GM12878 (cell line): ENCODE results near the gene PP2D1. TPM values are rescaled to one million over a fixed set of nuclear protein-coding genes. Genes with fewer than 3 reads are reported as not detected.

Source experiments
- ATAC-seq: fragments of 200-7000 bp; cut with Tn5 transposase; 3 replicates; pipeline ENCODE4 v1.9.1; 2020; ENCODE audit warnings: mild to moderate bottlenecking, moderate library complexity
- BruUV-seq: library from RNA; stranded (reverse); fragments of 400-500 nt; replicated peaks from 2 replicates; lab custom pipeline; 2021; lab: Mats Ljungman, UMichigan
- CTCF ChIA-PET: fragments of 300-600 bp; sonication (Branson Sonifier 250); formaldehyde crosslinking; extraction: SDS; loops from one replicate; lab custom pipeline; 2021; ENCODE audit warnings: inconsistent platforms; lab: Yijun Ruan, JAX
- POLR2A ChIA-PET: fragments of 350-600 bp; formaldehyde crosslinking; extraction: SDS; loops from one replicate; lab custom pipeline; 2021; ENCODE audit warnings: inconsistent platforms; lab: Charles Lee
- RAD21 ChIA-PET: fragments of 300-600 bp; sonication (Branson Sonifier 250); formaldehyde crosslinking; loops from one replicate; lab custom pipeline; 2023; ENCODE audit warnings: antibody characterized with exemption; ENCODE audit not compliant: unreplicated experiment; lab: Charles Lee
- SMC1A ChIA-PET: fragments of 300-600 bp; sonication (Branson Sonifier 250); formaldehyde crosslinking; loops from one replicate; lab custom pipeline; 2023; ENCODE audit not compliant: unreplicated experiment, uncharacterized antibody; lab: Charles Lee
- DNase-seq: peaks from one replicate; pipeline ENCODE4 v3.0.0-alpha.2; 2011; ENCODE audit warnings: low read depth, low spot score
- FAIRE-seq: peaks from 3 replicates; lab custom pipeline; 2011; peaks lifted over from hg19 to GRCh38; lab: Jason Lieb, UNC
- H2AFZ ChIP-seq: 2 replicates; pipeline ENCODE4 v1.6.0; 2011; ENCODE audit warnings: low read depth, low read length, control low read depth; ENCODE audit not compliant: control insufficient read depth
- H3K27ac ChIP-seq: 2 replicates; pipeline ENCODE4 v1.5.1; 2011; ENCODE audit warnings: control low read depth; ENCODE audit not compliant: control insufficient read depth, insufficient read depth
- H3K27me3 ChIP-seq, 2 experiments: replicated peaks in 1 of 2; 2 replicates each; pipeline versions ENCODE4 v1.6.0 to v1.6.1; 2011; ENCODE audit warnings: low read length in 1 of 2; ENCODE audit not compliant: control insufficient read depth in 2 of 2, insufficient read depth in 2 of 2
- H3K36me3 ChIP-seq, 2 experiments: 2 replicates each; pipeline ENCODE4 v1.5.1; 2011; ENCODE audit warnings: low read length in 1 of 2; ENCODE audit not compliant: control insufficient read depth in 2 of 2, insufficient read depth in 2 of 2
- H3K4me1 ChIP-seq: 2 replicates; pipeline ENCODE4 v1.6.1; 2011; ENCODE audit warnings: mild to moderate bottlenecking, low read length, moderate library complexity, mixed read lengths; ENCODE audit not compliant: control insufficient read depth, insufficient read depth
- H3K4me2 ChIP-seq: 2 replicates; pipeline ENCODE4 v1.6.0; 2011; ENCODE audit warnings: control low read depth; ENCODE audit not compliant: control insufficient read depth, insufficient read depth
- H3K4me3 ChIP-seq: fragments of 200-600 bp; sonication (generic); 2 replicates; pipeline ENCODE4 v1.5.1; 2016
- H3K79me2 ChIP-seq: 2 replicates; pipeline ENCODE4 v1.6.0; 2011; ENCODE audit warnings: low read length; ENCODE audit not compliant: control insufficient read depth, insufficient read depth
- H3K9ac ChIP-seq: 2 replicates; pipeline ENCODE4 v1.8.0; 2011; ENCODE audit warnings: low read length, control low read depth, mixed read lengths; ENCODE audit not compliant: control insufficient read depth, insufficient read depth
- H3K9me3 ChIP-seq: replicated peaks from 3 replicates; pipeline ENCODE4 v1.5.1; 2011; ENCODE audit warnings: mild to moderate bottlenecking, low read length; ENCODE audit not compliant: control insufficient read depth, insufficient read depth
- H4K20me1 ChIP-seq: 2 replicates; pipeline ENCODE4 v1.6.0; 2011; ENCODE audit not compliant: control insufficient read depth, insufficient read depth
- CEBPB ChIP-seq, 2 experiments: fragments of 150-350 bp in 1 of 2; IDR thresholded peaks; 2 replicates each; pipeline ENCODE4 v1.6.1; 2012 to 2014; ENCODE audit warnings: low read depth in 2 of 2, low read length in 2 of 2, borderline replicate concordance in 1 of 2, inconsistent platforms in 1 of 2
- E2F4 ChIP-seq: IDR thresholded peaks from 2 replicates; pipeline ENCODE4 v1.6.1; 2012; ENCODE audit warnings: low read depth, low read length, improper control_type of control experiment
- EED ChIP-seq: sonication (generic); IDR thresholded peaks from 2 replicates; pipeline ENCODE4 v1.6.1; 2016; ENCODE audit warnings: antibody characterized with exemption, low read depth
- EGR1 ChIP-seq, 2 experiments: IDR thresholded peaks; 1 replicate in 1 of 2; 2 replicates in 1 of 2; pipeline ENCODE4 v1.6.1; 2011 to 2012; ENCODE audit warnings: low read depth in 2 of 2, low read length in 2 of 2, borderline replicate concordance in 1 of 2, mild to moderate bottlenecking in 1 of 2, moderate library complexity in 1 of 2
- GATAD2B ChIP-seq: fragments of 450-650 bp; conservative IDR thresholded peaks from 2 replicates; pipeline ENCODE4 v1.6.1; 2017; ENCODE audit warnings: low read depth, mild to moderate bottlenecking, moderate library complexity
- MLLT1 ChIP-seq: fragments of 450-650 bp; IDR thresholded peaks from 2 replicates; pipeline ENCODE4 v1.6.1; 2016; ENCODE audit warnings: mild to moderate bottlenecking
- PML ChIP-seq: IDR thresholded peaks from 2 replicates; pipeline ENCODE4 v1.6.1; 2012; ENCODE audit warnings: low read length, inconsistent platforms
- WGBS: methylation state at CpG from one replicate; pipeline ENCODE4 v1.1.6; 2016; ENCODE audit warnings: low lambda C conversion rate; ENCODE audit not compliant: insufficient replicate concordance, insufficient coverage; ENCODE audit errors: missing lambda C conversion rate; 5-methylcytosine and 5-hydroxymethylcytosine counted together
- in situ Hi-C: fragments of 300-500 bp; cut with MboI; formaldehyde crosslinking; loops from 9 replicates; pipeline ENCODE4 v1.14.3; 2018; ENCODE audit warnings: mixed read lengths
- intact Hi-C: fragments of 100-400 bp; cut with micrococcal nuclease; formaldehyde crosslinking; loops from one replicate; pipeline ENCODE4 v1.14.2; 2022; ENCODE audit not compliant: unreplicated experiment
- polyA plus RNA-seq, 11 experiments: library from polyadenylated mRNA; depleted of rRNA in 4 of 11; unstranded in 6 of 11; stranded (reverse) in 5 of 11; fragments of >200 nt; fragmentation: Nextera tagmentation in 4 of 11; fragmentation: Illumina TruSeq in 1 of 11; extraction: Ambion mirVana in 4 of 11; extraction: Trizol in 1 of 11; gene quantifications; 1 replicate in 1 of 11; 2 replicates in 10 of 11; pipeline versions ENCODE4 v1.2.1 to v1.2.3, GENCODE V29; 2011 to 2016; ENCODE audit warnings: inconsistent platforms in 2 of 11, missing spikeins in 2 of 11, low read depth in 1 of 11
- total RNA-seq, 4 experiments: library from RNA; depleted of rRNA in 3 of 4; stranded (reverse); fragments of >200 nt in 3 of 4; fragmentation: Illumina TruSeq in 1 of 4; extraction: Trizol in 1 of 4; gene quantifications; 2 replicates each; pipeline versions ENCODE4 v1.2.1 to v1.2.3, GENCODE V29; 2013 to 2021
- TF ChIP-seq, protein P1 (sequence below): IDR thresholded peaks from 2 replicates; pipeline ENCODE4 v1.6.1; 2011; ENCODE audit warnings: borderline replicate concordance, low read depth, mild to moderate bottlenecking, moderate library complexity, mixed read lengths, low read length; ENCODE audit not compliant: insufficient read depth; ENCODE audit errors: extremely low read length
- TF ChIP-seq, protein P2 (sequence below): IDR thresholded peaks from 2 replicates; pipeline ENCODE4 v1.6.1; 2011; ENCODE audit warnings: mild to moderate bottlenecking, low read depth, low read length, moderate library complexity; ENCODE audit not compliant: insufficient replicate concordance

The PP2D1 gene
- total and polyA plus RNA-seq, 10 of the 15 experiments (the other 5 are each of a cell fraction or from before 2014, with no cell fraction given): 0.04 to 0.18 (median 0.17) TPM; not detected in 7

- no peaks in the 10 kb centered on the region for H3K4me1 ChIP-seq
- ChIA-PET RAD21 (no interaction called here), CTCF (interaction anchor here (1.4 kb wide), 1 partner anchor 9 kb away, joined by 4 read pairs; no protein-coding TSS in a partner anchor), SMC1A (no interaction called here), POLR2A (no interaction called here)
- H3K9me3 ChIP-seq: no peaks in the 10 kb centered on the region
- H3K36me3 ChIP-seq: peaks cover 0 to 14% of the 10 kb centered on the region in 2 experiments; a peak in 3 of 4 replicates
- H3K27me3 ChIP-seq: no peaks in the 10 kb centered on the region
- no peaks in the 10 kb centered on the region; the same call in 1 of the 2 replicates for H4K20me1 ChIP-seq
- no peak overlapping the region for H2AFZ ChIP-seq
- H3K4me3 ChIP-seq: no peak overlapping the region
- WGBS: 82% methylated on average over 4 of the region's 4 CpGs
- peaks cover 19% of the 10 kb centered on the region for H3K79me2 ChIP-seq
- ATAC-seq: no peak
- in situ Hi-C loops: no loop called here
- no peak overlapping the region for H3K4me2 ChIP-seq
- TF ChIP-seq MLLT1 (no peak), EED (no peak), CEBPB (IDR thresholded peaks at IDR 0.05; ENCODE audit: borderline replicate concordance in 1 of 2, low read depth in 2 of 2, low read length in 2 of 2) (no peak), PML (no peak), GATAD2B (no peak), EGR1 (IDR thresholded peaks at IDR 0.05; ENCODE audit: borderline replicate concordance in 1 of 2, low read depth in 2 of 2, low read length in 2 of 2) (no peak), E2F4 (no peak)
- TF ChIP-seq, protein P1, sequence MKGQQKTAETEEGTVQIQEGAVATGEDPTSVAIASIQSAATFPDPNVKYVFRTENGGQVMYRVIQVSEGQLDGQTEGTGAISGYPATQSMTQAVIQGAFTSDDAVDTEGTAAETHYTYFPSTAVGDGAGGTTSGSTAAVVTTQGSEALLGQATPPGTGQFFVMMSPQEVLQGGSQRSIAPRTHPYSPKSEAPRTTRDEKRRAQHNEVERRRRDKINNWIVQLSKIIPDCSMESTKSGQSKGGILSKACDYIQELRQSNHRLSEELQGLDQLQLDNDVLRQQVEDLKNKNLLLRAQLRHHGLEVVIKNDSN: no peak
- TF ChIP-seq, protein P2, sequence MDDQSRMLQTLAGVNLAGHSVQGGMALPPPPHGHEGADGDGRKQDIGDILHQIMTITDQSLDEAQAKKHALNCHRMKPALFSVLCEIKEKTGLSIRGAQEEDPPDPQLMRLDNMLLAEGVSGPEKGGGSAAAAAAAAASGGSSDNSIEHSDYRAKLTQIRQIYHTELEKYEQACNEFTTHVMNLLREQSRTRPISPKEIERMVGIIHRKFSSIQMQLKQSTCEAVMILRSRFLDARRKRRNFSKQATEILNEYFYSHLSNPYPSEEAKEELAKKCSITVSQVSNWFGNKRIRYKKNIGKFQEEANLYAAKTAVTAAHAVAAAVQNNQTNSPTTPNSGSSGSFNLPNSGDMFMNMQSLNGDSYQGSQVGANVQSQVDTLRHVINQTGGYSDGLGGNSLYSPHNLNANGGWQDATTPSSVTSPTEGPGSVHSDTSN: no peak
- TF ChIP-seq, all 136 proteins: peak for 0
- intact Hi-C loops: no loop called here
- no TSS peak for BruUV-seq
- DNase-seq (no peak), FAIRE-seq (no peak)
- Histone ChIP-seq H3K9ac (no peak overlapping the region), H3K27ac (no peak overlapping the region)
Measured at GRCh38 chr3:19960696-19961095, 51.4 kb downstream of the PP2D1 start.
